Uterus (tissue), 2 donors: ENCODE data around the gene DIP2B.

Experiments used
- POLR2A ChIP-seq, 2 donors: fragments of 450-650 bp; IDR thresholded peaks; one replicate each; pipeline ENCODE4 v1.6.1; 2016; ENCODE audit warnings: antibody characterized with exemption in 2 of 2, mild to moderate bottlenecking in 1 of 2, moderate library complexity in 1 of 2
- TF ChIP-seq, protein P1 (sequence below), 4 experiments: fragments of 200-600 bp in 2 of 4; fragments of 450-650 bp in 2 of 4; sonication (generic) in 2 of 4; IDR thresholded peaks; one replicate each; pipeline ENCODE4 v1.5.1; 2016 to 2019; ENCODE audit warnings: antibody characterized with exemption in 4 of 4, mild to moderate bottlenecking in 2 of 4, moderate library complexity in 1 of 4

DNA sequence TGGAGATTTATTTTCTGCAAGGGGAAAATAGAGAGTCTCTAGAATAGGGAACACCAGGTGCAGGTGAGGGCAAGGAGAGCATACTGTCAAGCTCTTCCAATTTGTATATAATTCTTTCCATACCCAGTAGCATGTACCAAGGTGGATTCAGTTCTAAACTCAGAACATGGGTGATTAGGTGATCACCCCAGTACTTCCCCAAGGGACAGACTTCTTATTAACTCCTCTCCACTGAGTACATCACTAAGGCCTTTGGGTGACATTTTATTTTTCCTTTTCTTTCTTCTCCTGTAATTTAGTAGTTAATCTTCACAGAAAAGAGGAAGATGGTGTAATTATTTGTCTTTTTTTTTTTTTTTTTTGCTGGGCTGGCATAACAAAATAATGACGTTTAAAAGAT is 54.2 kb downstream of the DIP2B start:
- no peak for TF ChIP-seq POLR2A (IDR thresholded peaks at IDR 0.05)
- TF ChIP-seq, protein P1, sequence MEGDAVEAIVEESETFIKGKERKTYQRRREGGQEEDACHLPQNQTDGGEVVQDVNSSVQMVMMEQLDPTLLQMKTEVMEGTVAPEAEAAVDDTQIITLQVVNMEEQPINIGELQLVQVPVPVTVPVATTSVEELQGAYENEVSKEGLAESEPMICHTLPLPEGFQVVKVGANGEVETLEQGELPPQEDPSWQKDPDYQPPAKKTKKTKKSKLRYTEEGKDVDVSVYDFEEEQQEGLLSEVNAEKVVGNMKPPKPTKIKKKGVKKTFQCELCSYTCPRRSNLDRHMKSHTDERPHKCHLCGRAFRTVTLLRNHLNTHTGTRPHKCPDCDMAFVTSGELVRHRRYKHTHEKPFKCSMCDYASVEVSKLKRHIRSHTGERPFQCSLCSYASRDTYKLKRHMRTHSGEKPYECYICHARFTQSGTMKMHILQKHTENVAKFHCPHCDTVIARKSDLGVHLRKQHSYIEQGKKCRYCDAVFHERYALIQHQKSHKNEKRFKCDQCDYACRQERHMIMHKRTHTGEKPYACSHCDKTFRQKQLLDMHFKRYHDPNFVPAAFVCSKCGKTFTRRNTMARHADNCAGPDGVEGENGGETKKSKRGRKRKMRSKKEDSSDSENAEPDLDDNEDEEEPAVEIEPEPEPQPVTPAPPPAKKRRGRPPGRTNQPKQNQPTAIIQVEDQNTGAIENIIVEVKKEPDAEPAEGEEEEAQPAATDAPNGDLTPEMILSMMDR (IDR thresholded peaks at IDR 0.05): no peak
